Activated naive CD4-positive, alpha-beta T cell treated with anti-CD3 and anti-CD28 coated beads, Interleukin-2, amount 10 ng/mL, durations not matched to agents 7 days and 5 days (primary cell): Measurements from ENCODE around the gene WFDC2.

ENCODE experiments used
- CTCF ChIA-PET: fragments of 350-600 bp; sonication (Branson Sonifier 250); formaldehyde crosslinking; loops from one replicate; lab custom pipeline; 2021; ENCODE audit warnings: antibody characterized with exemption; lab: Charles Lee
- DNase-seq: peaks from one replicate; pipeline ENCODE4 v3.0.0-alpha.2; 2020
- H3K27ac Mint-ChIP-seq: one replicate; pipeline ENCODE4 v1.8.0; 2021; ENCODE audit warnings: mild to moderate bottlenecking, moderate library complexity, mixed read lengths
- H3K27me3 Mint-ChIP-seq: one replicate; pipeline ENCODE4 v1.8.0; 2021; ENCODE audit warnings: mild to moderate bottlenecking, mixed read lengths
- H3K36me3 Mint-ChIP-seq: one replicate; pipeline ENCODE4 v1.8.0; 2021; ENCODE audit warnings: mixed read lengths
- H3K4me1 Mint-ChIP-seq: one replicate; pipeline ENCODE4 v1.8.0; 2021; ENCODE audit warnings: mixed read lengths
- H3K4me3 Mint-ChIP-seq: one replicate; pipeline ENCODE4 v1.8.0; 2021; ENCODE audit warnings: mild to moderate bottlenecking, moderate library complexity, mixed read lengths
- H3K9me3 Mint-ChIP-seq: one replicate; pipeline ENCODE4 v1.8.0; 2021; ENCODE audit warnings: mixed read lengths

WFDC2 gene

GRCh38 chr20:45515147-45515913 lies 45.8 kb downstream of the WFDC2 start, which contains the start of gene SPINT3:
Gene SPINT3 (minus strand): TSS chr20:45515622. CDS start chr20:45515608, 14 bp downstream.
- Mint-ChIP-seq H3K27ac (no peak within 1 kb of the TSS), H3K36me3 (no peaks in the 10 kb centered on the region), H3K4me1 (no peaks in the 10 kb centered on the region), H3K27me3 (peaks cover 7% of the 10 kb centered on the region), H3K4me3 (no peak within 1 kb of the TSS), H3K9me3 (no peaks in the 10 kb centered on the region)
- CTCF ChIA-PET, result interaction anchor here (0.5 kb wide), 1 partner anchor 16 kb away, joined by 3 read pairs; no protein-coding TSS in a partner anchor
- no peak for DNase-seq

GRCh38 chr20:45518282-45518681 lies 48.7 kb downstream of the WFDC2 start:
- CTCF ChIA-PET, result no interaction called here
- H3K27ac Mint-ChIP-seq, result no peak overlapping the region
- H3K27me3 Mint-ChIP-seq, result peaks cover 3% of the 10 kb centered on the region
- no peaks in the 10 kb centered on the region for H3K36me3 Mint-ChIP-seq
- no peaks in the 10 kb centered on the region for H3K4me1 Mint-ChIP-seq
- no peak for DNase-seq
- no peak overlapping the region for H3K4me3 Mint-ChIP-seq
- H3K9me3 Mint-ChIP-seq, result no peaks in the 10 kb centered on the region

- CTCF ChIA-PET, result no interaction called here
- Mint-ChIP-seq H3K9me3 (no peaks in the 10 kb centered on the region), H3K4me3 (no peak overlapping the region), H3K4me1 (no peaks in the 10 kb centered on the region), H3K36me3 (no peaks in the 10 kb centered on the region), H3K27me3 (peaks cover 23% of the 10 kb centered on the region), H3K27ac (no peak overlapping the region)
- no peak for DNase-seq
Measured at GRCh38 chr20:45523821-45524220, 54.3 kb downstream of the WFDC2 start.

GRCh38 chr20:45527294-45527693 lies 57.7 kb downstream of the WFDC2 start:
- H3K9me3 Mint-ChIP-seq, result no peaks in the 10 kb centered on the region
- H3K27me3 Mint-ChIP-seq, result peaks cover 23% of the 10 kb centered on the region
- CTCF ChIA-PET, result interaction anchor here (1.7 kb wide), 1 partner anchor 243 kb away, joined by 6 read pairs; no protein-coding TSS in a partner anchor
- no peaks in the 10 kb centered on the region for H3K36me3 Mint-ChIP-seq
- H3K27ac Mint-ChIP-seq, result no peak overlapping the region
- DNase-seq, result no peak
- no peak overlapping the region for H3K4me3 Mint-ChIP-seq
- no peaks in the 10 kb centered on the region for H3K4me1 Mint-ChIP-seq
